Mononuclear cell (primary cell): ENCODE results near the gene ZNF267. TPM values are rescaled to one million over a fixed set of nuclear protein-coding genes. Genes with fewer than 3 reads are reported as not detected.
"Not testable (repeated sequence)": the region's sequence is repeated elsewhere in the genome, so short reads cannot be mapped to it uniquely, and the experiment has no call there.

Experiments used
- H3K27me3 ChIP-seq: 2 replicates; pipeline ENCODE4 v1.6.0; 2011; ENCODE audit warnings: low read length, control low read depth; ENCODE audit not compliant: insufficient read depth
- H3K4me1 ChIP-seq: 2 replicates; pipeline ENCODE4 v1.5.1; 2011; ENCODE audit warnings: mild to moderate bottlenecking, low read length, control low read depth; ENCODE audit not compliant: insufficient read depth
- H3K4me3 ChIP-seq: 2 replicates; pipeline ENCODE4 v1.5.1; 2011; ENCODE audit warnings: mild to moderate bottlenecking, low read length, moderate library complexity
- H3K9me3 ChIP-seq: 2 replicates; pipeline ENCODE4 v1.5.1; 2011; ENCODE audit warnings: low read depth, mild to moderate bottlenecking, control low read depth, low read length
- total RNA-seq: library from RNA; depleted of rRNA; stranded (reverse); fragments of >200 nt; gene quantifications from one replicate; pipeline ENCODE4 v1.2.3, GENCODE V29; 2012

The ZNF267 gene
- total RNA-seq, 1 donor = 152 TPM

- H3K4me1 ChIP-seq = no peaks in the 10 kb centered on the region
- H3K4me3 ChIP-seq = no peak overlapping the region
- H3K27me3 ChIP-seq = no peaks in the 10 kb centered on the region
- H3K9me3 ChIP-seq = peaks cover 97% of the 10 kb centered on the region
These were observed 40.1 kb downstream of the ZNF267 start for GRCh38 chr16:31913668-31914067.

DNA sequence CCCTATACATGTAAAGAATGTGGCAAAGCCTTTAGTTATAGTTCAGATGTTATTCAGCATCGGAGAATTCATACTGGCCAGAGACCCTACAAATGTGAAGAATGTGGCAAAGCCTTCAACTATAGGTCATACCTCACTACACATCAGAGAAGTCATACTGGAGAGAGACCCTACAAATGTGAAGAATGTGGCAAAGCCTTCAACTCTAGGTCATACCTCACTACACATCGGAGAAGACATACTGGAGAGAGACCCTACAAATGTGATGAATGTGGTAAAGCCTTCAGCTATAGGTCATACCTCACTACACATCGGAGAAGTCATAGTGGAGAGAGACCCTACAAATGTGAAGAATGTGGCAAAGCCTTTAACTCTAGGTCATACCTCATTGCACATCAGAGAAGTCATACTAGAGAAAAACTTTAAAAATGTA, 42.5 kb downstream of the ZNF267 start:
- H3K9me3 ChIP-seq = peaks cover 92% of the 10 kb centered on the region
- H3K4me1 ChIP-seq = no peaks in the 10 kb centered on the region
- H3K4me3 ChIP-seq = no peak overlapping the region
- H3K27me3 ChIP-seq = no peaks in the 10 kb centered on the region

GRCh38 chr16:31920373-31920772, 46.8 kb downstream of the ZNF267 start:
- H3K27me3 ChIP-seq = no peaks in the 10 kb centered on the region
- peaks cover 81% of the 10 kb centered on the region for H3K9me3 ChIP-seq
- no peaks in the 10 kb centered on the region for H3K4me1 ChIP-seq
- H3K4me3 ChIP-seq = no peak overlapping the region

- not testable (repeated sequence) for H3K4me3 ChIP-seq, H3K4me1 ChIP-seq, H3K27me3 ChIP-seq, H3K9me3 ChIP-seq
These were observed 78.2 kb downstream of the ZNF267 start for GRCh38 chr16:31951806-31952205.

GRCh38 chr16:31952206-31952605, 78.6 kb downstream of the ZNF267 start:
- not testable (repeated sequence) for H3K4me3 ChIP-seq, H3K27me3 ChIP-seq, H3K9me3 ChIP-seq, H3K4me1 ChIP-seq

GRCh38 chr16:31956221-31956620, 82.6 kb downstream of the ZNF267 start:
- not testable (repeated sequence) for H3K4me1 ChIP-seq, H3K4me3 ChIP-seq, H3K27me3 ChIP-seq, H3K9me3 ChIP-seq

DNA sequence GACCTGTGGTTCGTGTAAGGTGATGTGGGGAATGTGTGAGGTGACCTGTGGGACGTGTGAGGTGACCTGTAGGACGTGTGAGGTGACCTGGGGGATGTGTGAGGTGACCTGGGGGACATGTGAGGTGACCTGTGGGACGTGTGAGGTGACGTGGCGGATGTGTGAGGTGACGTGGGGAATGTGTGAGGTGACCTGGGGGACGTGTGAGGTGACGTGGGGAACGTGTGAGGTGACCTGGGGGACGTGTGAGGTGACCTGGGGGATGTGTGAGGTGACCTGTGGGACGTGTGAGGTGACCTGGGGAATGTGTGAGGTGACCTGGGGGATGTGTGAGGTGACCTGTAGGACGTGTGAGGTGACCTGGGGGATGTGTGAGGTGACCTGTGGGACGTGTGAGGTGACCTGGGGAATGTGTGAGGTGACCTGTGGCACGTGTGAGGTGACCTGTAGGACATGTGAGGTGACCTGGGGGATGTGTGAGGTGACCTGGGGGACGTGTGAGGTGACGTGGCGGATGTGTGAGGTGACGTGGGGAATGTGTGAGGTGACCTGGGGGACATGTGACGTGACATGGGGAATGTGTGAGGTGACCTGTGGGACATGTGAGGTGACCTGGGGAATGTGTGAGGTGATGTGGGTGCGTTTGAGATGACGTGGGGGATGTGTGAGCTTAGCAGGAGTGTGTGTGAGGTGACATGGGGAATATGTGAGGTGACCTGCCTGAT, 86.7 kb downstream of the ZNF267 start:
- H3K9me3 ChIP-seq, H3K4me1 ChIP-seq, H3K4me3 ChIP-seq: not testable (repeated sequence)

More for the DNA sequence above, 86.7 kb downstream of the ZNF267 start:
- H3K27me3 ChIP-seq = not testable (repeated sequence)
